BJ (cell line): Measurements from ENCODE around the gene ASCL5. TPM values are rescaled to one million over a fixed set of nuclear protein-coding genes. Genes with fewer than 3 reads are reported as not detected.

Experiments
- CTCF ChIA-PET: fragments of 350-600 bp; formaldehyde crosslinking; extraction: SDS; loops from one replicate; lab custom pipeline; 2021; ENCODE audit warnings: antibody characterized with exemption, inconsistent platforms; lab: Yijun Ruan, JAX
- POLR2A ChIA-PET: fragments of 300-600 bp; sonication (Branson Sonifier 250); formaldehyde crosslinking; extraction: SDS; loops from one replicate; lab custom pipeline; 2021; ENCODE audit warnings: antibody characterized with exemption; lab: Charles Lee
- DNase-seq: peaks from one replicate; pipeline ENCODE4 v3.0.0-alpha.2; 2011; ENCODE audit warnings: low read depth
- H3K27me3 ChIP-seq: 2 replicates; pipeline ENCODE4 v1.6.0; 2011; ENCODE audit warnings: low read length; ENCODE audit not compliant: control insufficient read depth, insufficient read depth
- H3K36me3 ChIP-seq: 2 replicates; pipeline ENCODE4 v1.5.1; 2011; ENCODE audit warnings: low read length; ENCODE audit not compliant: control insufficient read depth, insufficient read depth
- H3K4me3 ChIP-seq: 2 replicates; pipeline ENCODE4 v1.5.1; 2011; ENCODE audit warnings: low read depth, mild to moderate bottlenecking, control low read depth, low read length
- CTCF ChIP-seq: IDR thresholded peaks from 2 replicates; pipeline ENCODE4 v1.5.1; 2011; ENCODE audit warnings: low read depth, mild to moderate bottlenecking, control low read depth, inconsistent platforms, low read length, moderate library complexity; ENCODE audit not compliant: insufficient read depth
- polyA plus RNA-seq: library from polyadenylated mRNA; depleted of rRNA; stranded (reverse); fragments of >200 nt; gene quantifications from 2 replicates; pipeline ENCODE4 v1.2.3, GENCODE V29; 2011

The ASCL5 gene
- polyA plus RNA-seq, 1 experiment: 0.06 TPM

GRCh38 chr1:201111156-201111555, 15.8 kb downstream of the ASCL5 start:
- H3K36me3 ChIP-seq: no peaks in the 10 kb centered on the region
- CTCF ChIA-PET: interaction anchor here (1.3 kb wide), 1 partner anchor 26 kb away, joined by 3 read pairs; no protein-coding TSS in a partner anchor
- DNase-seq: no peak
- POLR2A ChIA-PET: no interaction called here
- peaks cover 3% of the 10 kb centered on the region; the same call in 1 of the 2 replicates for H3K27me3 ChIP-seq
- TF ChIP-seq CTCF: no peak
- H3K4me3 ChIP-seq: no peak overlapping the region

- ChIA-PET POLR2A (no interaction called here), CTCF (interaction anchor here (1.3 kb wide), 1 partner anchor 25 kb away, joined by 3 read pairs; no protein-coding TSS in a partner anchor)
- H3K4me3 ChIP-seq: no peak overlapping the region
- peaks cover 3% of the 10 kb centered on the region; the same call in 1 of the 2 replicates for H3K27me3 ChIP-seq
- no peak for TF ChIP-seq CTCF
- DNase-seq: no peak
- no peaks in the 10 kb centered on the region for H3K36me3 ChIP-seq
Observed at GRCh38 chr1:201110616-201111015, 16.4 kb downstream of the ASCL5 start.

GRCh38 chr1:201110138-201110537, 16.8 kb downstream of the ASCL5 start:
- Histone ChIP-seq H3K27me3 (peaks cover 3% of the 10 kb centered on the region; the same call in 1 of the 2 replicates), H3K4me3 (no peak overlapping the region), H3K36me3 (no peaks in the 10 kb centered on the region)
- no peak for TF ChIP-seq CTCF
- ChIA-PET CTCF (no interaction called here), POLR2A (no interaction called here)
- DNase-seq: no peak

GRCh38 chr1:201109651-201110050, 17.3 kb downstream of the ASCL5 start:
- H3K27me3 ChIP-seq: peaks cover 3% of the 10 kb centered on the region; the same call in 1 of the 2 replicates
- H3K4me3 ChIP-seq: no peak overlapping the region
- CTCF ChIA-PET: no interaction called here
- no peak for TF ChIP-seq CTCF
- POLR2A ChIA-PET: no interaction called here
- DNase-seq: no peak
- no peaks in the 10 kb centered on the region for H3K36me3 ChIP-seq

GRCh38 chr1:201108614-201109013, 18.4 kb downstream of the ASCL5 start:
- no peaks in the 10 kb centered on the region for H3K36me3 ChIP-seq
- no peak for TF ChIP-seq CTCF
- H3K4me3 ChIP-seq: no peak overlapping the region
- H3K27me3 ChIP-seq: peaks cover 4% of the 10 kb centered on the region; the same call in 1 of the 2 replicates
- ChIA-PET POLR2A (no interaction called here), CTCF (interaction anchor here (1.7 to 1.9 kb wide), 2 partner anchors 11 to 22 kb away, joined by 8 read pairs; no protein-coding TSS in a partner anchor)
- DNase-seq: no peak
